Sigmoid colon (tissue), 4 donors: ENCODE data around the gene EVA1A.

ENCODE experiments used
- CTCF ChIP-seq, 4 experiments: fragments of 450-650 bp in 3 of 4; fragments of 200-600 bp in 1 of 4; IDR thresholded peaks; one replicate each; pipeline ENCODE4 v1.5.1; 2016 to 2019; ENCODE audit warnings: antibody characterized with exemption in 4 of 4, mild to moderate bottlenecking in 3 of 4, moderate library complexity in 2 of 4
- EP300 ChIP-seq, 4 donors: sonication (generic); formaldehyde crosslinking; IDR thresholded peaks; one replicate each; pipeline ENCODE4 v1.6.1; 2017; ENCODE audit warnings: antibody characterized with exemption in 4 of 4
- POLR2AphosphoS5 ChIP-seq, 4 donors: sonication (generic); formaldehyde crosslinking; IDR thresholded peaks; one replicate each; pipeline ENCODE4 v1.6.1; 2017; ENCODE audit warnings: antibody characterized with exemption in 4 of 4

- TF ChIP-seq CTCF (IDR thresholded peaks at IDR 0.05) = no peak
- no peak for TF ChIP-seq POLR2AphosphoS5 (IDR thresholded peaks at IDR 0.05)
- TF ChIP-seq EP300 (IDR thresholded peaks at IDR 0.05) = no peak
Observed at GRCh38 chr2:75573145-75573878, 12.6 kb upstream of the EVA1A start.
